Dendritic cell treated with granulocyte-macrophage colony-stimulating factor and Interleukin-4, amounts not matched to agents 40 ng/mL and 50 ng/mL, for 4 days (primary cell): Measurements from ENCODE around the gene RARRES1.

ENCODE experiments used
- H3K27ac Mint-ChIP-seq: one replicate; pipeline ENCODE4 v1.8.0; 2022; ENCODE audit warnings: mild to moderate bottlenecking, mixed read lengths
- H3K27me3 Mint-ChIP-seq: one replicate; pipeline ENCODE4 v1.8.0; 2022; ENCODE audit warnings: mild to moderate bottlenecking, mixed read lengths
- H3K36me3 Mint-ChIP-seq: one replicate; pipeline ENCODE4 v1.8.0; 2022; ENCODE audit warnings: low read depth, mixed read lengths
- H3K4me1 Mint-ChIP-seq: one replicate; pipeline ENCODE4 v1.8.0; 2022; ENCODE audit warnings: low read depth, mixed read lengths
- H3K4me3 Mint-ChIP-seq: one replicate; pipeline ENCODE4 v1.8.0; 2022; ENCODE audit warnings: mild to moderate bottlenecking, moderate library complexity, mixed read lengths
- H3K9me3 Mint-ChIP-seq: one replicate; pipeline ENCODE4 v1.8.0; 2022; ENCODE audit warnings: mixed read lengths
- intact Hi-C: fragments of 100-400 bp; cut with micrococcal nuclease; formaldehyde crosslinking; loops from one replicate; pipeline ENCODE4 v1.15.0; 2022

Gene RARRES1

GRCh38 chr3:158770741-158771350 lies 38.6 kb upstream of the RARRES1 start:
- Mint-ChIP-seq H3K4me3 (no peak overlapping the region), H3K4me1 (peaks cover 17% of the 10 kb centered on the region), H3K27me3 (peaks cover 2% of the 10 kb centered on the region), H3K27ac (no peak overlapping the region), H3K9me3 (no peaks in the 10 kb centered on the region), H3K36me3 (no peaks in the 10 kb centered on the region)
- intact Hi-C loops: no loop called here

GRCh38 chr3:158769952-158770740 lies 37.9 kb upstream of the RARRES1 start:
- H3K27me3 Mint-ChIP-seq: peaks cover 2% of the 10 kb centered on the region
- no peaks in the 10 kb centered on the region for H3K9me3 Mint-ChIP-seq
- H3K36me3 Mint-ChIP-seq: no peaks in the 10 kb centered on the region
- intact Hi-C loops: no loop called here
- no peak overlapping the region for H3K27ac Mint-ChIP-seq
- H3K4me1 Mint-ChIP-seq: peaks cover 10% of the 10 kb centered on the region
- H3K4me3 Mint-ChIP-seq: no peak overlapping the region

GRCh38 chr3:158769549-158769948 lies 37.3 kb upstream of the RARRES1 start:
- no peak overlapping the region for H3K27ac Mint-ChIP-seq
- no peak overlapping the region for H3K4me3 Mint-ChIP-seq
- H3K9me3 Mint-ChIP-seq: no peaks in the 10 kb centered on the region
- H3K36me3 Mint-ChIP-seq: no peaks in the 10 kb centered on the region
- H3K27me3 Mint-ChIP-seq: peaks cover 2% of the 10 kb centered on the region
- intact Hi-C loops: no loop called here
- H3K4me1 Mint-ChIP-seq: peaks cover 5% of the 10 kb centered on the region

- peaks cover 5% of the 10 kb centered on the region for H3K4me1 Mint-ChIP-seq
Measured at GRCh38 chr3:158768881-158769543, 36.8 kb upstream of the RARRES1 start.

GRCh38 chr3:158768361-158768787 lies 36.1 kb upstream of the RARRES1 start:
- peaks cover 1% of the 10 kb centered on the region for H3K4me1 Mint-ChIP-seq
- H3K27me3 Mint-ChIP-seq: peaks cover 2% of the 10 kb centered on the region
- intact Hi-C loops: no loop called here
- no peak overlapping the region for H3K4me3 Mint-ChIP-seq
- H3K27ac Mint-ChIP-seq: no peak overlapping the region
- no peaks in the 10 kb centered on the region for H3K36me3 Mint-ChIP-seq
- H3K9me3 Mint-ChIP-seq: no peaks in the 10 kb centered on the region

More at GRCh38 chr3:158768881-158769543, 36.8 kb upstream of the RARRES1 start:
- Mint-ChIP-seq H3K36me3 (no peaks in the 10 kb centered on the region), H3K27me3 (peaks cover 2% of the 10 kb centered on the region), H3K4me3 (no peak overlapping the region), H3K9me3 (no peaks in the 10 kb centered on the region), H3K27ac (no peak overlapping the region)
- intact Hi-C loops: no loop called here

GRCh38 chr3:158766364-158766763 lies 34.1 kb upstream of the RARRES1 start:
- Mint-ChIP-seq H3K27me3 (peaks cover 2% of the 10 kb centered on the region), H3K36me3 (no peaks in the 10 kb centered on the region), H3K27ac (no peak overlapping the region), H3K9me3 (no peaks in the 10 kb centered on the region), H3K4me3 (no peak overlapping the region), H3K4me1 (no peaks in the 10 kb centered on the region)
- intact Hi-C loops: no loop called here

- intact Hi-C loops: no loop called here
- H3K27me3 Mint-ChIP-seq: peaks cover 2% of the 10 kb centered on the region
- H3K4me1 Mint-ChIP-seq: no peaks in the 10 kb centered on the region
- H3K4me3 Mint-ChIP-seq: no peak overlapping the region
- no peaks in the 10 kb centered on the region for H3K9me3 Mint-ChIP-seq
- H3K27ac Mint-ChIP-seq: no peak overlapping the region
- H3K36me3 Mint-ChIP-seq: no peaks in the 10 kb centered on the region
Measured at GRCh38 chr3:158765518-158766205, 33.4 kb upstream of the RARRES1 start.

GRCh38 chr3:158763421-158763820 lies 31.2 kb upstream of the RARRES1 start:
- Mint-ChIP-seq H3K27ac (no peak overlapping the region), H3K27me3 (peaks cover 2% of the 10 kb centered on the region), H3K4me1 (no peaks in the 10 kb centered on the region), H3K36me3 (no peaks in the 10 kb centered on the region), H3K4me3 (no peak overlapping the region), H3K9me3 (no peaks in the 10 kb centered on the region)
- intact Hi-C loops: no loop called here

- H3K4me1 Mint-ChIP-seq: no peaks in the 10 kb centered on the region
- intact Hi-C loops: no loop called here
- no peak overlapping the region for H3K27ac Mint-ChIP-seq
- H3K9me3 Mint-ChIP-seq: no peaks in the 10 kb centered on the region
- H3K4me3 Mint-ChIP-seq: no peak overlapping the region
- H3K36me3 Mint-ChIP-seq: no peaks in the 10 kb centered on the region
- peaks cover 2% of the 10 kb centered on the region for H3K27me3 Mint-ChIP-seq
Measured at GRCh38 chr3:158762701-158763100, 30.4 kb upstream of the RARRES1 start.

GRCh38 chr3:158761350-158761749 lies 29.1 kb upstream of the RARRES1 start:
- Mint-ChIP-seq H3K27me3 (no peaks in the 10 kb centered on the region), H3K27ac (peak overlapping the region; percentile 42), H3K4me1 (no peaks in the 10 kb centered on the region), H3K36me3 (no peaks in the 10 kb centered on the region), H3K9me3 (no peaks in the 10 kb centered on the region), H3K4me3 (no peak overlapping the region)
- intact Hi-C loops: no loop called here

- intact Hi-C loops: no loop called here
Measured at GRCh38 chr3:158755421-158755820, 23.2 kb upstream of the RARRES1 start.

GRCh38 chr3:158753854-158754253 lies 21.6 kb upstream of the RARRES1 start:
- intact Hi-C loops: no loop called here
- Mint-ChIP-seq H3K4me3 (no peak overlapping the region), H3K9me3 (no peaks in the 10 kb centered on the region), H3K4me1 (peaks cover 4% of the 10 kb centered on the region), H3K27ac (no peak overlapping the region), H3K36me3 (no peaks in the 10 kb centered on the region), H3K27me3 (no peaks in the 10 kb centered on the region)

More at GRCh38 chr3:158755421-158755820, 23.2 kb upstream of the RARRES1 start:
- H3K4me1 Mint-ChIP-seq: no peaks in the 10 kb centered on the region
- no peak overlapping the region for H3K27ac Mint-ChIP-seq
- no peaks in the 10 kb centered on the region for H3K9me3 Mint-ChIP-seq
- no peaks in the 10 kb centered on the region for H3K36me3 Mint-ChIP-seq
- H3K27me3 Mint-ChIP-seq: no peaks in the 10 kb centered on the region
- H3K4me3 Mint-ChIP-seq: no peak overlapping the region

- Mint-ChIP-seq H3K27ac (no peak overlapping the region), H3K4me3 (no peak overlapping the region), H3K9me3 (no peaks in the 10 kb centered on the region), H3K4me1 (peaks cover 26% of the 10 kb centered on the region), H3K27me3 (no peaks in the 10 kb centered on the region), H3K36me3 (no peaks in the 10 kb centered on the region)
- intact Hi-C loops: no loop called here
Measured at GRCh38 chr3:158751316-158751715, 19.1 kb upstream of the RARRES1 start.

- intact Hi-C loops: no loop called here
Measured at GRCh38 chr3:158750016-158750415, 17.8 kb upstream of the RARRES1 start.

More at GRCh38 chr3:158750016-158750415, 17.8 kb upstream of the RARRES1 start:
- Mint-ChIP-seq H3K4me1 (peaks cover 26% of the 10 kb centered on the region), H3K4me3 (no peak overlapping the region), H3K27ac (peak overlapping the region; percentile 35), H3K27me3 (no peaks in the 10 kb centered on the region), H3K9me3 (no peaks in the 10 kb centered on the region), H3K36me3 (no peaks in the 10 kb centered on the region)
